Coronary artery (tissue), 2 donors: ENCODE results near the gene PHLPP1.

ENCODE experiments used
- DNase-seq: peaks from one replicate; pipeline ENCODE4 v3.0.0-alpha.2; 2017; ENCODE audit warnings: low spot score
- H3K27ac ChIP-seq, 2 donors: fragments of 200-600 bp; sonication (generic); one replicate each; pipeline ENCODE4 v1.5.1; 2016 to 2019
- H3K4me3 ChIP-seq: fragments of 200-600 bp; sonication (generic); 2 replicates; pipeline ENCODE4 v1.5.1; 2016; ENCODE audit warnings: mild to moderate bottlenecking, moderate library complexity
- TF ChIP-seq, protein P1 (sequence below): fragments of 200-600 bp; sonication (generic); IDR thresholded peaks from one replicate; pipeline ENCODE4 v1.5.1; 2019; ENCODE audit warnings: antibody characterized with exemption

PHLPP1 gene

DNA sequence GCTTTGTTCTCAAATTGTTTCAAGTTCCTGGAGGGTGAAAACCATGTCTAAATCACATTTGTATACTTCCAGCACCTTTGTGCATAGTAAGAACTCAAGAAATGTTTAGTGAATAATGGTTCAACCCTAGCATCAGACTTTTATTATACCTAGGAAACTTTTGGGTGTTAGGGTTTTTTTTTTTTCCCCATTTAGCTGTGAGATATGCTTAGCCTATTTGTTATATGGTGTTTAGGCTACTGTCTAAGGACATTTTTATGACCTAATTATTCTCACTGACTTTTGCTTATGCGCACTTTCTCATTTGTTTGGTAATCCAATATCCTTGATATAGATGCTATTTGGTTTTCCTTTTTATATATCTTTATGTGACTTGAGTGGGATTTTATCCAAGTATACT lies 164.7 kb downstream of the PHLPP1 start:
- no peak overlapping the region for H3K27ac ChIP-seq
- H3K4me3 ChIP-seq, result no peak overlapping the region
- no peak for DNase-seq
- TF ChIP-seq, protein P1, sequence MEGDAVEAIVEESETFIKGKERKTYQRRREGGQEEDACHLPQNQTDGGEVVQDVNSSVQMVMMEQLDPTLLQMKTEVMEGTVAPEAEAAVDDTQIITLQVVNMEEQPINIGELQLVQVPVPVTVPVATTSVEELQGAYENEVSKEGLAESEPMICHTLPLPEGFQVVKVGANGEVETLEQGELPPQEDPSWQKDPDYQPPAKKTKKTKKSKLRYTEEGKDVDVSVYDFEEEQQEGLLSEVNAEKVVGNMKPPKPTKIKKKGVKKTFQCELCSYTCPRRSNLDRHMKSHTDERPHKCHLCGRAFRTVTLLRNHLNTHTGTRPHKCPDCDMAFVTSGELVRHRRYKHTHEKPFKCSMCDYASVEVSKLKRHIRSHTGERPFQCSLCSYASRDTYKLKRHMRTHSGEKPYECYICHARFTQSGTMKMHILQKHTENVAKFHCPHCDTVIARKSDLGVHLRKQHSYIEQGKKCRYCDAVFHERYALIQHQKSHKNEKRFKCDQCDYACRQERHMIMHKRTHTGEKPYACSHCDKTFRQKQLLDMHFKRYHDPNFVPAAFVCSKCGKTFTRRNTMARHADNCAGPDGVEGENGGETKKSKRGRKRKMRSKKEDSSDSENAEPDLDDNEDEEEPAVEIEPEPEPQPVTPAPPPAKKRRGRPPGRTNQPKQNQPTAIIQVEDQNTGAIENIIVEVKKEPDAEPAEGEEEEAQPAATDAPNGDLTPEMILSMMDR, result no peak

DNA sequence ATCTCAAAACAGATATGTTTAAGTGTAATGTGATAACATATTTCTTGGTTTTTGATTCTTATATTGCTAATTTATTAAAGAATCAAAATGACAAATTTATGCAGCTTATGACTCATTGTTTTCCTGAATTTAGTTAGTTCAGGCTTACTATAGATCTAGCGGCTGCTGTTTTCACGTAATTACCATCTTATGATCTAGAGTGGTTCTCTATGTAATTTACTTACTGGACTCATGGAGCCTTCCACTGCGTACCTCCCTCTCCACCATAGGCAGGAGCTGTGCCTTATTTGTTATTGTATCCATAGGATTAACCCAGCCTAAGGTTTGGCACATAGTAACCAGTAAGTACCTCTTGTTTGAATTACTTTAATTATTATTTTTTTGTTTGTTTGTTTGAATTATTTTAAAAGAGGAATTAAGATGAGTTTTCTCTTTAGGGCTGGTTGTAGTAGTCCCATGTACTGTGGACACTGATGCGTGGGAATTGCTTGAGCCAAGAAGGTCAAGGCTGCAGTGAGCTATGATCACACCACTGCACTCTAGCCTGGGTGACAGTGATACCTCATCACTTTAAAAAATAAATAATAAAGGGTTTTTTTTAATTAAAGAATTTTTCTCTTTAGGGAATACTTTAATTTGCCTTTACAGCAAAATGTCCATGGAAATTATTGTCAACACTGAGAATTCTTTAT lies 165.5 kb downstream of the PHLPP1 start:
- TF ChIP-seq, protein P1, result no peak
- DNase-seq, result no peak
- H3K27ac ChIP-seq, result no peak overlapping the region
- H3K4me3 ChIP-seq, result no peak overlapping the region

DNA sequence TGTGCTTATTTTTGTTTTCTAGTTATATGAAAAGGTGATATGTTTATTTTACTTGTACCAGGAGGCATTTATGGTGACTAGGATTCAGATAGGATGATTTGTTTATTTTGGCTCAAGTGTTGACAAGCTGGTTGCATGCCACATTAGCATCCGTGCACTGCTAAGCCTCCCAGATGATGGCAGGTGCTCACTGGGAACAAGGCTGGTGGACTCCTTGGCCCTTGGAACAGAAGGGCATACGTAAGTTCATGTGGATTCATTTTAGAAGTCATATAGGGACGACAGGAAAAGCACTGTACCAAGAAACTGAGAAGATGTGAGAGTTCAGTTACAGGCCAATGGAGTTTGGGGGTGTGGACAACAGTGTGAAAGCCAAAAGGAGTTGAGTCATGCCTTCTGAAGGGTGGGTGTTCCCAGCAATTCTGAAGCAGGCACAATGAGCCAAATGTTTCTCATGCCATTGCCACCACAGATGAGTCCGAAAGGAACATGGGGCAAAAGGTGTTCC lies 166.2 kb downstream of the PHLPP1 start:
- TF ChIP-seq, protein P1, result no peak
- no peak for DNase-seq
- H3K4me3 ChIP-seq, result peak overlapping the region; percentile 2
- H3K27ac ChIP-seq, result peak overlapping the region in 1 of 2 donors; percentile 28

DNA sequence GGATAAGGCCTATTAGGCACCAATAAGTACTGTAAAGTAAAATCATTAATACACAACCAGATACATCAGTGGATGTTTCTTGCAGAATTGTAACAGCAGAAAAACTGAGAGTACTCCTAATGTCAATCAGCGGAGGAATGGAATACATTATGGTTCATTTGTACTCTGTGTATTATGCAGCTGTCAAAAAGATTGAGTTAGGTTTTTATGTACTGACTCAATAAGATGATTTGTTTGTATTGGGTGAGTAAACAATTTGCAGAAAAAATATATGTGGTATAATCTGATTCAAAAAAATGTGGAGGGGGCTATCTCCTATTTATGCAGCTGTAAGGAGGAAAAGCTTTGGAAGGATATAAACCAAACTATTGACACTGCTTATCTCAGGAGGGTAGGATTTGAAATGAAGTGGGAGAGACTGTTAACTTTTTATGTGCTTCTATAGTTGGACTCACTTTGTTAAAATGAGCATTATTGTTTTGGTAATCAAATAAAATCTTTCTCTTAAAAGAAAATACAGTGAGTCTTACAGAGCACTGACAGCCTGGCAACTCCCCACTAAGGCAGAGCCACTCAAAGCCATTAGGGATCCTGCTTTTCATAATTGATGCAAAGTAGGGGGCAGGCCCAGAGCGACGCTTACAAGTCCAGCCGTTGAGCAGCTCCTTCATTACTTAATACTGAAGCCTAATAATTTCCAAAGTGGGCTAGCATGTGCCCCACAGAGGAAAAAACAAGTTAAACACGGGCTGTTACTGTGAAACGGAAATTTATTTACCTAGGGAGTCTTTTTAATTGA lies 168.8 kb downstream of the PHLPP1 start:
- TF ChIP-seq, protein P1, result no peak
- DNase-seq, result no peak
- H3K4me3 ChIP-seq, result no peak overlapping the region
- no peak overlapping the region for H3K27ac ChIP-seq

DNA sequence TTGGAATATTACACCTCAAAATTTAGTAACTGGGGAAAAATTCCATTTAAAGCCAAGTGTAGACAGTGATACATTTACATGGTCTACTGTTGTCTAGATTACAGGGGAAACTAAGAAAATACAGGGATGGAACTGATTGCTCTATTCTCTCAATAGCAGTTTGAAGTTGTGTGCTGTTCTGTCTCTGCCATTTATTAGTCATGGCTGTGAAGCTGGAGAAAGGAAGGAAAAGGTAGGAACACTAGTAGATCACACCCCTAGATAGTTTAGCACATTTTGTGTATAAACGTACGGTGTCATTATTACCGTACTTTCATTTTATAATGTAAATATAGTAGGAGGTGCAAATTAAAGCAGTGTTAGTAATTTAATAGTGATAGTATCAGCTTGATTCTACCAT lies 170.5 kb downstream of the PHLPP1 start:
- Histone ChIP-seq H3K4me3 (no peak overlapping the region), H3K27ac (no peak overlapping the region)
- TF ChIP-seq, protein P1, result no peak
- DNase-seq, result no peak

DNA sequence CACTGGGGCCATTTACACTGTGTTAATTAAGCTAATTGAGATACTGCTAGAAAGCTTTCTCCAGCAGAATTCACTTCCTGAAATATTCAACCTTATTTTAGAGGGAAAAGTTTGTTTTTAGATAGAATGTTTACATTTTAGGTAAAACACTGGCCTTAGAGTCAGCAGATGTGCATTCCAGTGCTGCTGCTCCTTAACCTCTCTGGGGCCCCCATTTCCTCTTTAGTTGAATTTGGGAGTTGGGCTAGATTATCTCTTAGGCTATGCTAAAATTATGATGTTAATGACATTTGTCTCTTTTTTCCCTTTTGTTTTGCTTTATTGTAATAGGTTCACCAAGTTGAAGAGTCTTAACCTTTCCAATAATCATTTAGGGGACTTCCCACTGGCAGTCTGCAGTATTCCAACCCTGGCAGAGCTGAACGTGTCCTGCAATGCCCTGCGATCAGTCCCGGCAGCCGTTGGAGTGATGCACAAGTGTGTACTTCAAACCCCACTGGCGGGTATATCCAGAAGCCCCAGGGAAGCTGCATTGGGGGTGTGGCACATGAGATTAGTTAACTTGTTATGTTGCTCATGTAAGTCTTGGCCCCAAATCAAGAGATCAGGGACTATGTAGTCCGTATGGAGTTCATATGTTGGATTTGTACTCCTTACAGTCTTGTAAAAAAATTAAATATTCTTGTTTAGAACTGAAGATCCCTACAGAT lies 179.5 kb downstream of the PHLPP1 start:
- no peak for DNase-seq
- TF ChIP-seq, protein P1, result no peak
- no peak overlapping the region for H3K27ac ChIP-seq
- H3K4me3 ChIP-seq, result no peak overlapping the region
